ENCODE results near the gene USP13.

DNA sequence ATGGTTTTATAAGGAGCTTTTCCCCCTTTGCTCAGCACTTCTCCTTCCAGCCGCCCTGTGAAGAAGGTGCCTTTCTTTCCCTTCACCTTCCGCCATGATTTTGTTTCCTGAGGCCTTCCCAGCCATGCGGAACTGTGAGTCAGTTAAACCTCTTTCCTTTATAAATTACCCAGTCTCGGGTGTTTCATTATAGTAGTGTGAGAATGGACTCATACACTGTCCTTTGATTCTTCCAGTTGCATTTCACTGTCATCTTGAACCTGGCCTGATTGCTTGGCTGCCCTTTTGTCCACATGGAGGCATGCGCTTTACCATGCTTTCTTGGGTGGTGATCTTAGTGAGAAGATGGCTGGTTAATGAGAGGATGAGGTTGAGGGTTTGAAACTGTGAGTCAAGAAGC, 23.2 kb downstream of the USP13 start:
- TF ChIP-seq, protein P1, sequence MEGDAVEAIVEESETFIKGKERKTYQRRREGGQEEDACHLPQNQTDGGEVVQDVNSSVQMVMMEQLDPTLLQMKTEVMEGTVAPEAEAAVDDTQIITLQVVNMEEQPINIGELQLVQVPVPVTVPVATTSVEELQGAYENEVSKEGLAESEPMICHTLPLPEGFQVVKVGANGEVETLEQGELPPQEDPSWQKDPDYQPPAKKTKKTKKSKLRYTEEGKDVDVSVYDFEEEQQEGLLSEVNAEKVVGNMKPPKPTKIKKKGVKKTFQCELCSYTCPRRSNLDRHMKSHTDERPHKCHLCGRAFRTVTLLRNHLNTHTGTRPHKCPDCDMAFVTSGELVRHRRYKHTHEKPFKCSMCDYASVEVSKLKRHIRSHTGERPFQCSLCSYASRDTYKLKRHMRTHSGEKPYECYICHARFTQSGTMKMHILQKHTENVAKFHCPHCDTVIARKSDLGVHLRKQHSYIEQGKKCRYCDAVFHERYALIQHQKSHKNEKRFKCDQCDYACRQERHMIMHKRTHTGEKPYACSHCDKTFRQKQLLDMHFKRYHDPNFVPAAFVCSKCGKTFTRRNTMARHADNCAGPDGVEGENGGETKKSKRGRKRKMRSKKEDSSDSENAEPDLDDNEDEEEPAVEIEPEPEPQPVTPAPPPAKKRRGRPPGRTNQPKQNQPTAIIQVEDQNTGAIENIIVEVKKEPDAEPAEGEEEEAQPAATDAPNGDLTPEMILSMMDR (IDR thresholded peaks at IDR 0.05; ENCODE audit: poor library complexity), result no peak
- TF ChIP-seq EZH2 (IDR thresholded peaks at IDR 0.05; ENCODE audit: borderline replicate concordance), result no peak

Data from hepatocyte (in vitro differentiated cells).